GM23338 (cell line): ENCODE data around the gene ITPR2. TPM values are rescaled to one million over a fixed set of nuclear protein-coding genes. Genes with fewer than 3 reads are reported as not detected.
A peak's percentile ranks its signal among the peaks of the same experiment; 100 is the strongest.

Source experiments
- ATAC-seq: fragments of 200-7000 bp; cut with Tn5 transposase; 3 replicates; pipeline ENCODE4 v1.9.1; 2020
- DNase-seq: peaks from one replicate; pipeline ENCODE4 v3.0.0-alpha.2; 2015; ENCODE audit warnings: low spot score
- H2AFZ ChIP-seq: fragments of 200-600 bp; sonication (generic); 2 replicates; pipeline ENCODE4 v1.8.0; 2016; ENCODE audit warnings: antibody characterized with exemption, mild to moderate bottlenecking, moderate library complexity
- H3F3A ChIP-seq: fragments of 200-600 bp; sonication (generic); replicated peaks from 2 replicates; pipeline ENCODE4 v1.8.0; 2017; ENCODE audit warnings: antibody characterized with exemption, mixed run types, low read depth
- H3K27ac ChIP-seq: fragments of 200-600 bp; sonication (generic); 2 replicates; pipeline ENCODE4 v1.6.1; 2016; ENCODE audit warnings: low read depth
- H3K27me3 ChIP-seq: fragments of 200-600 bp; sonication (generic); 2 replicates; pipeline ENCODE4 v1.8.0; 2016; ENCODE audit warnings: mild to moderate bottlenecking, mixed run types, moderate library complexity; ENCODE audit not compliant: insufficient read depth
- H3K36me3 ChIP-seq: fragments of 200-600 bp; sonication (generic); 2 replicates; pipeline ENCODE4 v1.8.0; 2016; ENCODE audit warnings: mild to moderate bottlenecking; ENCODE audit not compliant: insufficient read depth
- H3K4me1 ChIP-seq: fragments of 200-600 bp; sonication (generic); 2 replicates; pipeline ENCODE4 v1.8.0; 2016; ENCODE audit warnings: mild to moderate bottlenecking, moderate library complexity; ENCODE audit not compliant: insufficient read depth
- H3K4me2 ChIP-seq: fragments of 200-600 bp; sonication (generic); 2 replicates; pipeline ENCODE4 v1.7.1; 2017; ENCODE audit warnings: mixed run types
- H3K4me3 ChIP-seq: fragments of 200-600 bp; sonication (generic); 2 replicates; pipeline ENCODE4 v1.6.1; 2016; ENCODE audit warnings: mixed run types
- H3K79me2 ChIP-seq: fragments of 200-600 bp; sonication (generic); replicated peaks from 2 replicates; pipeline ENCODE4 v1.8.0; 2017; ENCODE audit warnings: mild to moderate bottlenecking; ENCODE audit not compliant: insufficient read depth
- H3K9me2 ChIP-seq: fragments of 200-600 bp; sonication (generic); 2 replicates; pipeline ENCODE4 v1.8.0; 2017; ENCODE audit not compliant: insufficient read depth
- H4K20me1 ChIP-seq: fragments of 200-600 bp; sonication (generic); replicated peaks from 2 replicates; pipeline ENCODE4 v1.8.0; 2017; ENCODE audit warnings: mild to moderate bottlenecking; ENCODE audit not compliant: insufficient read depth
- H3K27ac Mint-ChIP-seq: 2 replicates; pipeline ENCODE4 v1.8.0; 2020; ENCODE audit warnings: inconsistent platforms, mild to moderate bottlenecking, moderate library complexity, mixed read lengths
- H3K27me3 Mint-ChIP-seq: 3 replicates; pipeline ENCODE4 v1.8.0; 2022; ENCODE audit warnings: low read depth, mild to moderate bottlenecking, moderate library complexity, mixed read lengths, inconsistent platforms; ENCODE audit not compliant: insufficient read depth, poor library complexity
- H3K36me3 Mint-ChIP-seq: 3 replicates; pipeline ENCODE4 v1.8.0; 2021; ENCODE audit warnings: low read depth, mild to moderate bottlenecking, inconsistent platforms, moderate library complexity, mixed read lengths
- H3K4me1 Mint-ChIP-seq: 3 replicates; pipeline ENCODE4 v1.8.0; 2020; ENCODE audit warnings: mild to moderate bottlenecking, inconsistent platforms, mixed read lengths
- H3K4me3 Mint-ChIP-seq: 3 replicates; pipeline ENCODE4 v1.8.0; 2021; ENCODE audit warnings: moderate library complexity, mild to moderate bottlenecking, inconsistent platforms, mixed read lengths
- H3K9me3 Mint-ChIP-seq: 3 replicates; pipeline ENCODE4 v1.8.0; 2020; ENCODE audit warnings: moderate library complexity, mild to moderate bottlenecking, inconsistent platforms, mixed read lengths
- CREB1 ChIP-seq: fragments of 250-450 bp; sonication (Bioruptor Pico); IDR thresholded peaks from 2 replicates; pipeline ENCODE4 v1.5.0; 2020; ENCODE audit warnings: low read depth, mild to moderate bottlenecking, moderate library complexity
- CTCF ChIP-seq, 2 experiments: fragments of 200-600 bp in 1 of 2; sonication (generic) in 1 of 2; conservative IDR thresholded peaks; 2 replicates each; pipeline versions ENCODE4 v1.5.1 to v1.6.1; 2016 to 2017; ENCODE audit warnings: antibody characterized with exemption in 2 of 2, low read depth in 2 of 2, mild to moderate bottlenecking in 2 of 2, moderate library complexity in 1 of 2
- EZH2 ChIP-seq: fragments of 200-600 bp; sonication (generic); IDR thresholded peaks from one replicate; pipeline ENCODE4 v1.8.0; 2017; ENCODE audit warnings: antibody characterized with exemption, mild to moderate bottlenecking, low read depth; ENCODE audit not compliant: unreplicated experiment
- EZH2phosphoT487 ChIP-seq: fragments of 200-600 bp; sonication (generic); IDR thresholded peaks from one replicate; pipeline ENCODE4 v1.8.1; 2018; ENCODE audit warnings: antibody characterized with exemption; ENCODE audit not compliant: unreplicated experiment
- JUNB ChIP-seq: IDR thresholded peaks from one replicate; pipeline ENCODE4 v1.6.1; 2016; ENCODE audit warnings: antibody characterized with exemption; ENCODE audit not compliant: unreplicated experiment
- NANOG ChIP-seq: IDR thresholded peaks from 2 replicates; pipeline ENCODE4 v1.6.1; 2016; ENCODE audit warnings: antibody characterized with exemption, borderline replicate concordance
- POLR2AphosphoS5 ChIP-seq: IDR thresholded peaks from 2 replicates; pipeline ENCODE4 v1.6.1; 2016; ENCODE audit warnings: antibody characterized with exemption, low read depth
- STAT1 ChIP-seq: IDR thresholded peaks from one replicate; pipeline ENCODE4 v1.6.1; 2016; ENCODE audit warnings: antibody characterized with exemption; ENCODE audit not compliant: unreplicated experiment
- polyA plus RNA-seq: library from polyadenylated mRNA; unstranded; fragments of >200 nt; fragmentation: Nextera tagmentation; extraction: Ambion mirVana; gene quantifications from 2 replicates; pipeline ENCODE4 v1.2.1, GENCODE V29; 2016
- total RNA-seq: library from RNA; depleted of rRNA; stranded (reverse); fragments of >200 nt; shearing (Covaris generic); gene quantifications from 2 replicates; pipeline ENCODE4 v1.2.3, GENCODE V29; 2014

Gene ITPR2
- total and polyA plus RNA-seq, 2 experiments from 2014 or later: 44.5 to 65.2 TPM

- TF ChIP-seq CTCF (conservative IDR thresholded peaks at IDR 0.05; ENCODE audit: low read depth in 2 of 2): no peak
- TF ChIP-seq POLR2AphosphoS5: no peak
- TF ChIP-seq EZH2phosphoT487: no peak
- no peak for TF ChIP-seq EZH2
- TF ChIP-seq STAT1: no peak
- no peak for TF ChIP-seq CREB1 (CRISPR knock-in tag)
- no peak for TF ChIP-seq JUNB
- TF ChIP-seq NANOG: no peak
Measured at GRCh38 chr12:26299751-26300150, 533.2 kb downstream of the ITPR2 start (continued).

- Histone ChIP-seq H3K36me3 (no peaks in the 10 kb centered on the region), H2AFZ (no peak overlapping the region), H3F3A (no peaks in the 10 kb centered on the region), H3K4me3 (no peak overlapping the region), H4K20me1 (no peaks in the 10 kb centered on the region), H3K4me1 (no peaks in the 10 kb centered on the region), H3K9me2 (no peaks in the 10 kb centered on the region), H3K4me2 (no peak overlapping the region), H3K79me2 (no peaks in the 10 kb centered on the region), H3K27me3 (no peaks in the 10 kb centered on the region), H3K27ac (no peak overlapping the region)
- TF ChIP-seq NANOG (no peak), CTCF (conservative IDR thresholded peaks at IDR 0.05; ENCODE audit: low read depth in 2 of 2) (peak in 1 of 2 experiments; percentile 16; a peak in 1 of 4 replicates)
- ATAC-seq: no peak
- no peaks in the 10 kb centered on the region for H3K9me3 Mint-ChIP-seq
- peak; percentile 8 for DNase-seq
- no peaks in the 10 kb centered on the region for H3K4me1 Mint-ChIP-seq
- no peaks in the 10 kb centered on the region for H3K36me3 Mint-ChIP-seq
- peaks cover 2% of the 10 kb centered on the region for H3K27me3 Mint-ChIP-seq
- H3K4me3 Mint-ChIP-seq: no peak overlapping the region
- H3K27ac Mint-ChIP-seq: no peak overlapping the region
Measured at GRCh38 chr12:26298785-26299621, 534.0 kb downstream of the ITPR2 start.
